OCI-LY7 (cell line): ENCODE data around the gene TEAD2. TPM values are rescaled to one million over a fixed set of nuclear protein-coding genes. Genes with fewer than 3 reads are reported as not detected.

Experiments
- BruUV-seq: library from RNA; stranded (reverse); fragments of 400-500 nt; replicated peaks from 2 replicates; lab custom pipeline; 2021; lab: Mats Ljungman, UMichigan
- CTCF ChIA-PET: fragments of 300-600 bp; sonication (Branson Sonifier 250); formaldehyde crosslinking; loops from one replicate; lab custom pipeline; 2022; ENCODE audit warnings: antibody characterized with exemption; ENCODE audit not compliant: unreplicated experiment; lab: Charles Lee
- POLR2A ChIA-PET: fragments of 300-600 bp; sonication (Branson Sonifier 250); formaldehyde crosslinking; loops from one replicate; lab custom pipeline; 2022; ENCODE audit warnings: antibody characterized with exemption; lab: Charles Lee
- DNase-seq: peaks from one replicate; pipeline ENCODE4 v3.0.0-alpha.2; 2015; ENCODE audit warnings: low spot score
- H2AFZ ChIP-seq: fragments of 200-600 bp; sonication (generic), shearing (Covaris generic); 2 replicates; pipeline ENCODE4 v1.6.1; 2014; ENCODE audit warnings: mild to moderate bottlenecking, antibody characterized with exemption, low read length, moderate library complexity
- H3K27ac ChIP-seq: fragments of 200-600 bp; sonication (generic); 2 replicates; pipeline ENCODE4 v1.5.1; 2014; ENCODE audit warnings: mixed run types, low read depth, mild to moderate bottlenecking, moderate library complexity, low read length, inconsistent platforms; ENCODE audit not compliant: poor library complexity, severe bottlenecking
- H3K36me3 ChIP-seq: fragments of 200-600 bp; sonication (generic); 2 replicates; pipeline ENCODE4 v1.6.1; 2014; ENCODE audit warnings: mild to moderate bottlenecking, antibody characterized with exemption, low read length, moderate library complexity, mixed read lengths; ENCODE audit not compliant: insufficient read depth
- H3K4me1 ChIP-seq: fragments of 200-600 bp; sonication (generic); 2 replicates; pipeline ENCODE4 v1.5.1; 2014; ENCODE audit warnings: mild to moderate bottlenecking, low read length; ENCODE audit not compliant: insufficient read depth, poor library complexity, severe bottlenecking
- H3K4me2 ChIP-seq: fragments of 200-600 bp; sonication (generic); 2 replicates; pipeline ENCODE4 v1.6.1; 2014; ENCODE audit warnings: mild to moderate bottlenecking, low read length
- H3K4me3 ChIP-seq: fragments of 200-600 bp; sonication (generic); 2 replicates; pipeline ENCODE4 v1.5.1; 2014; ENCODE audit warnings: mild to moderate bottlenecking, low read depth, low read length; ENCODE audit not compliant: poor library complexity, severe bottlenecking
- H3K79me2 ChIP-seq: fragments of 200-600 bp; sonication (generic); 2 replicates; pipeline ENCODE4 v1.6.1; 2016; ENCODE audit warnings: low read depth, mild to moderate bottlenecking, low read length, moderate library complexity, mixed read lengths; ENCODE audit not compliant: insufficient read depth
- H3K9me2 ChIP-seq: fragments of 200-600 bp; sonication (generic); 2 replicates; pipeline ENCODE4 v1.6.1; 2016; ENCODE audit warnings: mild to moderate bottlenecking, low read length, mixed read lengths; ENCODE audit not compliant: insufficient read depth
- H3K9me3 ChIP-seq: fragments of 200-600 bp; sonication (generic); 2 replicates; pipeline ENCODE4 v1.6.1; 2014; ENCODE audit warnings: mild to moderate bottlenecking, mixed run types, low read length, mixed read lengths
- H4K20me1 ChIP-seq: fragments of 200-600 bp; sonication (generic); 2 replicates; pipeline ENCODE4 v1.6.1; 2014; ENCODE audit warnings: mild to moderate bottlenecking, antibody characterized with exemption, low read length, moderate library complexity, mixed read lengths; ENCODE audit not compliant: insufficient read depth
- EZH2phosphoT487 ChIP-seq: fragments of 200-600 bp; sonication (generic); IDR thresholded peaks from 2 replicates; pipeline ENCODE4 v1.6.1; 2018; ENCODE audit warnings: low read depth, borderline replicate concordance, mild to moderate bottlenecking, mixed run types, antibody characterized with exemption, low read length, moderate library complexity, mixed read lengths
- intact Hi-C: fragments of 100-400 bp; cut with micrococcal nuclease; formaldehyde crosslinking; loops from one replicate; pipeline ENCODE4 v1.10.0; 2022; ENCODE audit not compliant: unreplicated experiment
- total RNA-seq, 2 experiments: library from RNA; depleted of rRNA in 1 of 2; stranded (reverse); fragments of >200 nt in 1 of 2; shearing (Covaris generic) in 1 of 2; gene quantifications; 2 replicates each; pipeline ENCODE4 v1.2.3, GENCODE V29; 2014 to 2022
- TF ChIP-seq, protein P1 (sequence below): fragments of 200-600 bp; sonication (generic); conservative IDR thresholded peaks from 2 replicates; pipeline ENCODE4 v1.5.1; 2014; ENCODE audit warnings: mild to moderate bottlenecking, antibody characterized with exemption, low read length, moderate library complexity, mixed read lengths

Gene TEAD2
- total RNA-seq, 2 experiments from 2014 or later, result 4.9 to 5.3 TPM

DNA sequence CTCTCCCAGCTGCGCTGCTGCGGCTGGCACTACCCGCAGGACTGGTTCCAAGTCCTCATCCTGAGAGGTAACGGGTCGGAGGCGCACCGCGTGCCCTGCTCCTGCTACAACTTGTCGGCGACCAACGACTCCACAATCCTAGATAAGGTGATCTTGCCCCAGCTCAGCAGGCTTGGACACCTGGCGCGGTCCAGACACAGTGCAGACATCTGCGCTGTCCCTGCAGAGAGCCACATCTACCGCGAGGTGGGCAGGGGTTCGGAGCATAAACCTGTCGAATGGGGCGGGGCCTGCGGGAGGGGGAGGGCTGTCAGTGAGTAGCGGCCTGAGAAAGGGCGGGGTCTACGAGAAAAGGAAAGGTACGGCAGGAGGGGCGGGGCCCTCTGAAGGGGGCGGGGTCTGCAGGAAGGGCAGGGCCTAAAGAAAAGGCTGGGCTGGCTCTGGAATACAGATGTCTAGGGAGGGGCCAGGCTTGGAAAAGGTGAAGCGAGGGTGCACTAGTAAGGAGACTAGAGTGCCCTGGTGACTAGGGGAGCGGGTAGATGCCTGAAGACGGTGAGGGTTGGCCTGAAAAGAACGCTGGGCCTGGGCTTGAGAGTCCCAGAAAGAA lies 23.4 kb downstream of the TEAD2 start:
- TF ChIP-seq, protein P1, sequence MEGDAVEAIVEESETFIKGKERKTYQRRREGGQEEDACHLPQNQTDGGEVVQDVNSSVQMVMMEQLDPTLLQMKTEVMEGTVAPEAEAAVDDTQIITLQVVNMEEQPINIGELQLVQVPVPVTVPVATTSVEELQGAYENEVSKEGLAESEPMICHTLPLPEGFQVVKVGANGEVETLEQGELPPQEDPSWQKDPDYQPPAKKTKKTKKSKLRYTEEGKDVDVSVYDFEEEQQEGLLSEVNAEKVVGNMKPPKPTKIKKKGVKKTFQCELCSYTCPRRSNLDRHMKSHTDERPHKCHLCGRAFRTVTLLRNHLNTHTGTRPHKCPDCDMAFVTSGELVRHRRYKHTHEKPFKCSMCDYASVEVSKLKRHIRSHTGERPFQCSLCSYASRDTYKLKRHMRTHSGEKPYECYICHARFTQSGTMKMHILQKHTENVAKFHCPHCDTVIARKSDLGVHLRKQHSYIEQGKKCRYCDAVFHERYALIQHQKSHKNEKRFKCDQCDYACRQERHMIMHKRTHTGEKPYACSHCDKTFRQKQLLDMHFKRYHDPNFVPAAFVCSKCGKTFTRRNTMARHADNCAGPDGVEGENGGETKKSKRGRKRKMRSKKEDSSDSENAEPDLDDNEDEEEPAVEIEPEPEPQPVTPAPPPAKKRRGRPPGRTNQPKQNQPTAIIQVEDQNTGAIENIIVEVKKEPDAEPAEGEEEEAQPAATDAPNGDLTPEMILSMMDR, result 0 out of 2 replicates have a peak, but pooled peaks have one; percentile 13
- no peak for TF ChIP-seq EZH2phosphoT487
- intact Hi-C loops, result loop anchor here (10.0 kb wide), 1 partner anchor 106 kb away; the partner anchor contains the start of gene SLC17A7
- Histone ChIP-seq H3K4me1 (peaks cover 64% of the 10 kb centered on the region), H3K4me2 (peak overlapping the region; percentile 100), H3K9me3 (no peaks in the 10 kb centered on the region), H4K20me1 (peaks cover 10% of the 10 kb centered on the region; the same call in 1 of the 2 replicates), H3K4me3 (peak overlapping the region; percentile 76), H2AFZ (no peak overlapping the region), H3K36me3 (peaks cover 65% of the 10 kb centered on the region), H3K79me2 (peaks cover 37% of the 10 kb centered on the region), H3K27ac (peak overlapping the region; percentile 98), H3K9me2 (no peaks in the 10 kb centered on the region)
- ChIA-PET CTCF (no interaction called here), POLR2A (interaction anchor here (1.1 to 1.7 kb wide), 2 partner anchors 10 to 52 kb away, joined by 3 to 4 read pairs; no protein-coding TSS in a partner anchor)
- no TSS peak for BruUV-seq
- peak; percentile 94 for DNase-seq

GRCh38 chr19:49338023-49338677 lies 24.1 kb downstream of the TEAD2 start:
- Histone ChIP-seq H3K79me2 (peaks cover 37% of the 10 kb centered on the region), H3K4me2 (peak overlapping the region; percentile 100), H3K4me1 (peaks cover 69% of the 10 kb centered on the region), H3K4me3 (peak overlapping the region; percentile 76), H2AFZ (no peak overlapping the region), H3K9me2 (no peaks in the 10 kb centered on the region), H3K9me3 (no peaks in the 10 kb centered on the region), H3K27ac (peak overlapping the region; percentile 98), H3K36me3 (peaks cover 63% of the 10 kb centered on the region), H4K20me1 (peaks cover 10% of the 10 kb centered on the region; the same call in 1 of the 2 replicates)
- peak; percentile 69 for DNase-seq
- ChIA-PET POLR2A (interaction anchor here (0.6 to 1.9 kb wide), 4 partner anchors 10 to 65 kb away, joined by 3 to 4 read pairs (median 4); partner anchors contain the start of gene KASH5), CTCF (no interaction called here)
- intact Hi-C loops, result loop anchor here (10.0 kb wide), 1 partner anchor 107 kb away; the partner anchor contains the start of gene SLC17A7
- no TSS peak for BruUV-seq
- TF ChIP-seq EZH2phosphoT487, result no peak
- TF ChIP-seq, protein P1, result no peak
